Neuronal stem cell (in vitro differentiated cells): ENCODE measurements around the gene ISYNA1.
A peak's percentile ranks its signal among the peaks of the same experiment; 100 is the strongest.

Source experiments
- DNase-seq: peaks from one replicate; pipeline ENCODE4 v3.0.0-alpha.2; 2013; ENCODE audit warnings: low spot score
- H2AFZ ChIP-seq: one replicate; pipeline ENCODE4 v1.6.1; 2013; ENCODE audit warnings: mild to moderate bottlenecking, low read length, inconsistent platforms
- H2AK5ac ChIP-seq: 2 replicates; pipeline ENCODE4 v1.6.1; 2013; ENCODE audit warnings: low read depth, mild to moderate bottlenecking, inconsistent platforms, low read length, moderate library complexity, mixed read lengths
- H2BK120ac ChIP-seq: 2 replicates; pipeline ENCODE4 v1.6.1; 2013; ENCODE audit warnings: low read depth, mild to moderate bottlenecking, inconsistent platforms, low read length, moderate library complexity, mixed read lengths
- H2BK12ac ChIP-seq: one replicate; pipeline ENCODE4 v1.6.1; 2013; ENCODE audit warnings: low read length, inconsistent platforms
- H2BK15ac ChIP-seq: 2 replicates; pipeline ENCODE4 v1.6.1; 2013; ENCODE audit warnings: mild to moderate bottlenecking, low read length, inconsistent platforms, mixed read lengths
- H2BK5ac ChIP-seq: one replicate; pipeline ENCODE4 v1.6.1; 2013; ENCODE audit warnings: inconsistent platforms, mild to moderate bottlenecking, low read length, moderate library complexity
- H3K14ac ChIP-seq: one replicate; pipeline ENCODE4 v1.6.1; 2013; ENCODE audit warnings: low read length, inconsistent platforms
- H3K18ac ChIP-seq: 2 replicates; pipeline ENCODE4 v1.6.1; 2013; ENCODE audit warnings: low read length, inconsistent platforms
- H3K23ac ChIP-seq: 2 replicates; pipeline ENCODE4 v1.6.1; 2013; ENCODE audit warnings: low read depth, mild to moderate bottlenecking, mixed read lengths, low read length, inconsistent platforms; ENCODE audit not compliant: poor library complexity
- H3K27ac ChIP-seq: replicated peaks from 3 replicates; pipeline ENCODE4 v1.5.1; 2013; ENCODE audit warnings: low read length, inconsistent platforms
- H3K27me3 ChIP-seq, 3 experiments: 2 replicates each; pipeline ENCODE4 v1.6.1; 2013; ENCODE audit warnings: low read length in 3 of 3, mild to moderate bottlenecking in 2 of 3, inconsistent platforms in 1 of 3, low read depth in 1 of 3, mixed read lengths in 1 of 3, moderate library complexity in 1 of 3; ENCODE audit not compliant: control insufficient read depth in 3 of 3, insufficient read depth in 3 of 3
- H3K36me3 ChIP-seq, 2 donors: replicated peaks in 1 of 2; 2 replicates each; pipeline ENCODE4 v1.6.1; 2013; ENCODE audit warnings: low read length in 2 of 2; ENCODE audit not compliant: control insufficient read depth in 2 of 2, insufficient read depth in 2 of 2
- H3K4ac ChIP-seq: 2 replicates; pipeline ENCODE4 v1.6.1; 2013; ENCODE audit warnings: inconsistent platforms, mild to moderate bottlenecking, low read length, moderate library complexity
- H3K4me1 ChIP-seq, 2 donors: 1 replicate in 1 of 2; 2 replicates in 1 of 2; pipeline ENCODE4 v1.6.1; 2013; ENCODE audit warnings: low read length in 2 of 2, low read depth in 1 of 2; ENCODE audit not compliant: control insufficient read depth in 2 of 2, insufficient read depth in 1 of 2
- H3K4me2 ChIP-seq: one replicate; pipeline ENCODE4 v1.6.1; 2013; ENCODE audit warnings: mild to moderate bottlenecking, low read length, inconsistent platforms; ENCODE audit not compliant: insufficient read depth, poor library complexity, severe bottlenecking
- H3K4me3 ChIP-seq, 2 donors: 2 replicates each; pipeline ENCODE4 v1.5.1; 2013; ENCODE audit warnings: low read length in 2 of 2, mild to moderate bottlenecking in 2 of 2, inconsistent platforms in 1 of 2, moderate library complexity in 1 of 2
- H3K79me1 ChIP-seq: one replicate; pipeline ENCODE4 v1.6.1; 2013; ENCODE audit warnings: low read depth, mild to moderate bottlenecking, inconsistent platforms, low read length, moderate library complexity
- H3K9ac ChIP-seq: one replicate; pipeline ENCODE4 v1.6.1; 2013; ENCODE audit warnings: mild to moderate bottlenecking, low read depth, low read length, inconsistent platforms; ENCODE audit not compliant: poor library complexity
- H3K9me3 ChIP-seq, 2 donors: replicated peaks in 1 of 2; 2 replicates each; pipeline versions ENCODE3 to v1.6.1; 2013; ENCODE audit warnings: low read length in 2 of 2, mild to moderate bottlenecking in 2 of 2, inconsistent platforms in 1 of 2, low read depth in 1 of 2, mixed read lengths in 1 of 2, moderate library complexity in 1 of 2; ENCODE audit not compliant: control insufficient read depth in 2 of 2, insufficient read depth in 1 of 2
- H4K8ac ChIP-seq: one replicate; pipeline ENCODE4 v1.6.1; 2013; ENCODE audit warnings: low read depth, mild to moderate bottlenecking, inconsistent platforms, low read length, moderate library complexity
- H4K91ac ChIP-seq: one replicate; pipeline ENCODE4 v1.6.1; 2013; ENCODE audit warnings: low read length, low read depth, mild to moderate bottlenecking, inconsistent platforms; ENCODE audit not compliant: poor library complexity
- WGBS, 2 donors: extraction: QIAGEN DNeasy Blood & Tissue Kit; methylation state at CpG; one replicate each; pipeline ENCODE4 v1.1.7; 2013; ENCODE audit warnings: missing lambda C conversion rate in 2 of 2, mixed read lengths in 1 of 2; ENCODE audit not compliant: insufficient read length in 2 of 2, insufficient replicate concordance in 1 of 2; ENCODE audit errors: extremely low coverage in 2 of 2; 5-methylcytosine and 5-hydroxymethylcytosine counted together

Gene ISYNA1

GRCh38 chr19:18431351-18432197 lies 6.4 kb downstream of the ISYNA1 start:
- Histone ChIP-seq H3K23ac (peak overlapping the region; percentile 80), H4K91ac (no peak overlapping the region), H3K14ac (no peak overlapping the region), H2AFZ (no peak overlapping the region), H2AK5ac (peak overlapping the region; percentile 100), H3K4me3 (no peak overlapping the region), H2BK15ac (peak overlapping the region; percentile 32), H3K27ac (no peak overlapping the region), H3K36me3 (peaks cover 19 to 57% of the 10 kb centered on the region in 2 donors), H3K4me2 (no peak overlapping the region), H3K9me3 (no peaks in the 10 kb centered on the region), H3K9ac (peak overlapping the region; percentile 60), H3K79me1 (peaks cover 11% of the 10 kb centered on the region), H3K27me3 (no peaks in the 10 kb centered on the region), H3K18ac (peak overlapping the region; percentile 87), H4K8ac (no peak overlapping the region), H2BK5ac (peak overlapping the region; percentile 75), H2BK120ac (peak overlapping the region; percentile 67), H3K4me1 (peaks cover 40 to 54% of the 10 kb centered on the region in 2 donors), H3K4ac (peak overlapping the region; percentile 53), H2BK12ac (peak overlapping the region; percentile 97)
- WGBS, 2 donors = no CpG with 5 or more reads among the region's 34 CpGs
- no peak for DNase-seq

GRCh38 chr19:18430417-18431144 lies 7.4 kb downstream of the ISYNA1 start:
- DNase-seq = no peak
- Histone ChIP-seq H3K23ac (peak overlapping the region; percentile 73), H3K9ac (peak overlapping the region; percentile 60), H2AK5ac (peak overlapping the region; percentile 100), H3K27me3 (no peaks in the 10 kb centered on the region), H3K79me1 (peaks cover 7% of the 10 kb centered on the region), H3K4me2 (no peak overlapping the region), H4K91ac (no peak overlapping the region), H3K27ac (no peak overlapping the region), H3K18ac (peak overlapping the region; percentile 98), H2BK15ac (peak overlapping the region; percentile 99), H2BK120ac (peak overlapping the region; percentile 99), H3K4me1 (peaks cover 37 to 51% of the 10 kb centered on the region in 2 donors), H3K4me3 (no peak overlapping the region), H3K4ac (peak overlapping the region; percentile 38), H3K9me3 (no peaks in the 10 kb centered on the region), H4K8ac (no peak overlapping the region), H3K14ac (peak overlapping the region; percentile 82), H2BK5ac (peak overlapping the region; percentile 97), H2BK12ac (peak overlapping the region; percentile 49), H2AFZ (no peak overlapping the region), H3K36me3 (peaks cover 9 to 48% of the 10 kb centered on the region in 2 donors)
- WGBS, 2 donors = no CpG with 5 or more reads among the region's 21 CpGs

- Histone ChIP-seq H3K4me3 (peak overlapping the region; percentile 45 to 67), H3K4me2 (peak overlapping the region; percentile 89), H3K9me3 (no peaks in the 10 kb centered on the region), H2BK5ac (peak overlapping the region; percentile 97), H2BK120ac (peak overlapping the region; percentile 99), H4K8ac (peak overlapping the region; percentile 72), H2BK15ac (peak overlapping the region; percentile 99), H3K18ac (peak overlapping the region; percentile 98), H3K14ac (no peak overlapping the region), H3K36me3 (peaks cover 5 to 40% of the 10 kb centered on the region in 2 donors), H3K23ac (peak overlapping the region; percentile 80), H3K4ac (peak overlapping the region; percentile 17), H2BK12ac (no peak overlapping the region), H2AFZ (peak overlapping the region; percentile 90), H3K9ac (no peak overlapping the region), H3K27ac (peak overlapping the region; percentile 95), H3K27me3 (no peaks in the 10 kb centered on the region), H4K91ac (no peak overlapping the region), H2AK5ac (peak overlapping the region; percentile 100), H3K79me1 (peaks cover 5% of the 10 kb centered on the region), H3K4me1 (peaks cover 40 to 56% of the 10 kb centered on the region in 2 donors)
- WGBS, 2 donors = no CpG with 5 or more reads among the region's 13 CpGs
- no peak for DNase-seq
Observed at GRCh38 chr19:18429717-18430416, 8.1 kb downstream of the ISYNA1 start.
